ENCODE results near the gene P2RY2.

- TF ChIP-seq CTCF (IDR thresholded peaks at IDR 0.05) (no peak), EP300 (IDR thresholded peaks at IDR 0.05) (no peak)
Observed at GRCh38 chr11:73178681-73179080, 39.4 kb upstream of the P2RY2 start.
